Heart right ventricle (tissue), 16 donors: ENCODE measurements around the gene ADAM12. TPM values are rescaled to one million over a fixed set of nuclear protein-coding genes. Genes with fewer than 3 reads are reported as not detected.
A peak's percentile ranks its signal among the peaks of the same experiment; 100 is the strongest.

Experiments
- ATAC-seq, 8 donors: fragments of 200-7000 bp; cut with Tn5 transposase; one replicate each; pipeline ENCODE4 v1.9.1; 2020; ENCODE audit warnings: mild to moderate bottlenecking in 8 of 8, moderate library complexity in 8 of 8, moderate number of reproducible peaks in 1 of 8
- DNase-seq, 2 donors: peaks; one replicate each; pipeline ENCODE4 v3.0.0-alpha.2; 2020
- H3K27ac ChIP-seq, 10 donors: fragments of 200-600 bp; sonication (generic) in 2 of 10; one replicate each; pipeline versions ENCODE4 v1.5.0 to v1.8.0; 2020 to 2022; ENCODE audit warnings: mild to moderate bottlenecking in 3 of 10
- H3K27me3 ChIP-seq, 7 donors: fragments of 200-600 bp; one replicate each; pipeline ENCODE4 v1.8.0; 2021 to 2022; ENCODE audit warnings: mild to moderate bottlenecking in 2 of 7
- H3K36me3 ChIP-seq, 9 donors: fragments of 200-600 bp; sonication (generic) in 1 of 9; one replicate each; pipeline versions ENCODE4 v1.5.0 to v1.8.0; 2020 to 2022; ENCODE audit warnings: mild to moderate bottlenecking in 2 of 9
- H3K4me1 ChIP-seq, 9 donors: fragments of 200-600 bp; sonication (generic) in 1 of 9; one replicate each; pipeline versions ENCODE4 v1.5.0 to v1.8.0; 2020 to 2022; ENCODE audit warnings: mild to moderate bottlenecking in 4 of 9
- H3K4me3 ChIP-seq, 10 donors: fragments of 200-600 bp; sonication (generic) in 2 of 10; one replicate each; pipeline versions ENCODE4 v1.5.0 to v1.8.0; 2020 to 2022; ENCODE audit warnings: mild to moderate bottlenecking in 7 of 10, moderate library complexity in 2 of 10
- H3K9me3 ChIP-seq, 11 donors: fragments of 200-600 bp in 10 of 11; sonication (generic) in 2 of 11; one replicate each; pipeline versions ENCODE4 v1.5.0 to v1.8.0; 2013 to 2022; ENCODE audit warnings: mild to moderate bottlenecking in 2 of 11, control low read depth in 1 of 11, moderate library complexity in 1 of 11
- WGBS, 2 donors: extraction: QIAGEN DNeasy Blood & Tissue Kit; methylation state at CpG; one replicate each; pipeline ENCODE4 v1.1.7; 2013; ENCODE audit warnings: inconsistent platforms in 1 of 2; 5-methylcytosine and 5-hydroxymethylcytosine counted together
- intact Hi-C, 10 donors: fragments of 100-400 bp; cut with DNase I; formaldehyde crosslinking; loops; one replicate each; pipeline versions ENCODE4 v1.11.1 to v1.14.2; 2022
- polyA plus RNA-seq, 2 donors: library from polyadenylated mRNA; stranded (reverse); fragments of 200-250 nt; gene quantifications; one replicate each; pipeline ENCODE4 v1.2.3, GENCODE V29; 2013
- total RNA-seq, 10 donors: library from RNA; stranded (reverse); fragmentation: NEBNext Ultra II Directional in 3 of 10; extraction: Animal tissue kit (Norgen Biotek cat#: 25700) in 3 of 10; gene quantifications; one replicate each; pipeline versions ENCODE4 v1.2.1 to v1.2.4, GENCODE V29; 2021 to 2023
- TF ChIP-seq, protein P1 (sequence below), 9 donors: fragments of 200-600 bp; sonication (generic) in 2 of 9; IDR thresholded peaks; one replicate each; pipeline versions ENCODE4 v1.5.0 to v1.8.0; 2021 to 2022; ENCODE audit warnings: antibody characterized with exemption in 9 of 9, mild to moderate bottlenecking in 5 of 9, moderate library complexity in 1 of 9
- donor health status: Arrhythmogenic right ventricular cardiomyopathy.
- donor health status: ischemic (EF 13 %, LVEDD 7.1; RV severe dilation, severe dysfunction).
- donor health status: healthy with polysubstance abuse.
- donor health status: DM: no; HTN: yes; CAD: no.
- donor health status: DM: no; HTN: no; CAD: no.
- donor health status: ischemic (EF 25% LVEDD 6.9; RV normal size, moderate dysfunction).
- donor health status: ischemic (EF 25% LVEDD 5.7; RV mildly dilated, moderate dysfunction).
- donor health status: healthy.
- donor health status: DM: yes; HTN: yes; CAD: no.
- donor health status: Ischemic cardiomyopathy.
- donor health status: ischemic (EF 35%, LVEDD 5.7; RV mildly dilated, moderate dysfunction).
- donor health status: nonischemic (EF 11% LVEDD 7.7; RV severe dilation, severe dysfunction).
- donor health status: DM: yes; HTN: yes; CAD: no.
- donor health status: PGD.
- donor health status: ischemic (EF 29% LVEDD 5.4; RV normal size, mild dysfunction).
- donor health status: nonischemic (EF 23%, LVEDD 6.1; RV moderate dilation, normal function).

ADAM12 gene
- total and polyA plus RNA-seq, 12 donors, result 0.07 to 6.9 (median 0.47) TPM

GRCh38 chr10:126373972-126374371 is 14.3 kb downstream of the ADAM12 start:
- H3K27ac ChIP-seq, result no peak overlapping the region
- peaks cover 0 to 14% (median 0%) of the 10 kb centered on the region in 11 donors for H3K9me3 ChIP-seq
- H3K4me1 ChIP-seq, result no peaks in the 10 kb centered on the region
- intact Hi-C loops, result no loop called here
- peaks cover 0 to 3% (median 0%) of the 10 kb centered on the region in 7 donors for H3K27me3 ChIP-seq
- WGBS, 2 donors, result 88 to 89% methylated on average over 1 of the region's 1 CpG
- H3K36me3 ChIP-seq, result no peaks in the 10 kb centered on the region
- no peak for ATAC-seq
- no peak overlapping the region for H3K4me3 ChIP-seq
- DNase-seq, result no peak
- TF ChIP-seq, protein P1, sequence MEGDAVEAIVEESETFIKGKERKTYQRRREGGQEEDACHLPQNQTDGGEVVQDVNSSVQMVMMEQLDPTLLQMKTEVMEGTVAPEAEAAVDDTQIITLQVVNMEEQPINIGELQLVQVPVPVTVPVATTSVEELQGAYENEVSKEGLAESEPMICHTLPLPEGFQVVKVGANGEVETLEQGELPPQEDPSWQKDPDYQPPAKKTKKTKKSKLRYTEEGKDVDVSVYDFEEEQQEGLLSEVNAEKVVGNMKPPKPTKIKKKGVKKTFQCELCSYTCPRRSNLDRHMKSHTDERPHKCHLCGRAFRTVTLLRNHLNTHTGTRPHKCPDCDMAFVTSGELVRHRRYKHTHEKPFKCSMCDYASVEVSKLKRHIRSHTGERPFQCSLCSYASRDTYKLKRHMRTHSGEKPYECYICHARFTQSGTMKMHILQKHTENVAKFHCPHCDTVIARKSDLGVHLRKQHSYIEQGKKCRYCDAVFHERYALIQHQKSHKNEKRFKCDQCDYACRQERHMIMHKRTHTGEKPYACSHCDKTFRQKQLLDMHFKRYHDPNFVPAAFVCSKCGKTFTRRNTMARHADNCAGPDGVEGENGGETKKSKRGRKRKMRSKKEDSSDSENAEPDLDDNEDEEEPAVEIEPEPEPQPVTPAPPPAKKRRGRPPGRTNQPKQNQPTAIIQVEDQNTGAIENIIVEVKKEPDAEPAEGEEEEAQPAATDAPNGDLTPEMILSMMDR (IDR thresholded peaks at IDR 0.05), result no peak

DNA sequence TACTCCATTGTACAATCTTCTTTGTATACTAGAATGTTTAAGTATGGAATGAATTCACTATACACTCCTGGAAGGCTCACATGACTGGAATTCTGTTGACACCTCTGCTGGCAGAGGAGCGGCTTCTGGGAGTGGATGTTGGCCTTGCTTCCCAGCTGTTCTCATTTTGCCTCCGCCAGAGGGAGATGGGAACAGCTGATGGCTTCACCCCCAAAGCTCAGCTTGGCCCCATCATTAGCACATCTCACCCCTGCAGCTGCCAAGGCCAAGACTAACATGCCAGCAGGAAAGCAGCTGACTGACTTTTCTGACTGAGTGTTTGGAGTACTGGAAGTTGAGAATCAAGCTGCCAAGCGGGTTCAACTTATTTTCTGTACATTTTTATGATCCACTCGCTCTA is 15.1 kb downstream of the ADAM12 start:
- H3K27me3 ChIP-seq, result peaks cover 0 to 3% (median 0%) of the 10 kb centered on the region in 7 donors
- intact Hi-C loops, result no loop called here
- no peaks in the 10 kb centered on the region for H3K36me3 ChIP-seq
- TF ChIP-seq, protein P1 (IDR thresholded peaks at IDR 0.05), result no peak
- DNase-seq, result no peak
- H3K27ac ChIP-seq, result no peak overlapping the region
- no peaks in the 10 kb centered on the region for H3K4me1 ChIP-seq
- H3K4me3 ChIP-seq, result no peak overlapping the region
- H3K9me3 ChIP-seq, result peaks cover 0 to 14% (median 0%) of the 10 kb centered on the region in 11 donors
- WGBS, 2 donors, result 62 to 72% methylated on average over 4 of the region's 4 CpGs
- peak in 2 of 8 donors; percentile 11 to 42 for ATAC-seq

DNA sequence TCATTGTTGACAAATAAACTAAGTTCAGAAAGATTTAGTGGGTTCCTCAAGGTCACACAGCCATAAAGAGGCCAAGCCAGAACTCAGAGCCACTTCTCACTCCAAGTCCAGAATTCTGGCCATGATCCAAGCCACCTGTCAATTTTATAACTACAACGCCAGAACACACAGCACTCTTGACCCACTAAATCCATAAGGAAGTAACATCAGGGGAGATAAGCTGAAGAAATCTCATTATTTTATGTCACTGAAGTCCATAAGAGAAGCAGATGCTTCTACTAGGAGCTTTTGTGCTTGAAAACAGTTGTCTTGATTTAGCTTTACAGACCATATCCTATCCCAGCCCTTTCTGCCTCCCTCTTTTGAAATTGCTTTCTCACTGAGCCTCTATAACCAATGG is 15.9 kb downstream of the ADAM12 start:
- DNase-seq, result no peak
- peaks cover 0 to 3% (median 0%) of the 10 kb centered on the region in 7 donors for H3K27me3 ChIP-seq
- no peak for ATAC-seq

GRCh38 chr10:126369125-126369710 is 19.1 kb downstream of the ADAM12 start:
- Histone ChIP-seq H3K27ac (no peak overlapping the region), H3K36me3 (no peaks in the 10 kb centered on the region), H3K4me3 (no peak overlapping the region), H3K27me3 (peaks cover 0 to 3% (median 0%) of the 10 kb centered on the region in 7 donors), H3K9me3 (peaks cover 0 to 4% (median 0%) of the 10 kb centered on the region in 11 donors), H3K4me1 (no peaks in the 10 kb centered on the region)
- intact Hi-C loops, result no loop called here
- 28 to 39% methylated on average over 4 of the region's 4 CpGs for WGBS, 2 donors
- ATAC-seq, result peak in 3 of 8 donors; percentile 38 to 56 (median 56)
- no peak for DNase-seq
- TF ChIP-seq, protein P1 (IDR thresholded peaks at IDR 0.05), result no peak

More for the DNA sequence above, 15.9 kb downstream of the ADAM12 start:
- intact Hi-C loops, result no loop called here
- TF ChIP-seq, protein P1 (IDR thresholded peaks at IDR 0.05), result no peak
- 13 to 28% methylated on average over 1 of the region's 1 CpG for whole genome bisulfite sequencing, 2 donors
- Histone ChIP-seq H3K36me3 (no peaks in the 10 kb centered on the region), H3K4me1 (no peaks in the 10 kb centered on the region), H3K4me3 (no peak overlapping the region), H3K27ac (no peak overlapping the region), H3K9me3 (peaks cover 0 to 14% (median 0%) of the 10 kb centered on the region in 11 donors)
